Stomach smooth muscle (tissue), 2 donors: ENCODE data around the gene ZNF775.

Experiments
- H3K27ac ChIP-seq: one replicate; pipeline ENCODE4 v1.7.0; 2013; ENCODE audit warnings: mild to moderate bottlenecking, low read length, inconsistent platforms
- H3K27me3 ChIP-seq, 2 donors: one replicate each; pipeline ENCODE4 v1.7.0; 2013; ENCODE audit warnings: low read length in 2 of 2; ENCODE audit not compliant: insufficient read depth in 2 of 2, control insufficient read depth in 1 of 2
- H3K36me3 ChIP-seq, 2 donors: one replicate each; pipeline ENCODE4 v1.7.0; 2013; ENCODE audit warnings: low read length in 2 of 2; ENCODE audit not compliant: control insufficient read depth in 2 of 2, insufficient read depth in 2 of 2
- H3K4me1 ChIP-seq: one replicate; pipeline ENCODE4 v1.7.0; 2013; ENCODE audit warnings: low read length; ENCODE audit not compliant: control insufficient read depth, insufficient read depth
- H3K4me3 ChIP-seq, 2 donors: one replicate each; pipeline ENCODE4 v1.7.0; 2013; ENCODE audit warnings: low read length in 2 of 2
- H3K9ac ChIP-seq, 2 donors: one replicate each; pipeline ENCODE4 v1.7.0; 2013; ENCODE audit warnings: low read length in 2 of 2, mild to moderate bottlenecking in 1 of 2
- H3K9me3 ChIP-seq, 2 donors: one replicate each; pipeline ENCODE4 v1.7.0; 2013; ENCODE audit warnings: low read length in 2 of 2; ENCODE audit not compliant: control insufficient read depth in 2 of 2
- donor health status: healthy.
- donor health status: Pancreatic carcinoma.

ZNF775 gene

GRCh38 chr7:150369748-150370501 is 9.2 kb upstream of the ZNF775 start:
- Histone ChIP-seq H3K27ac (peak overlapping the region; percentile 82), H3K4me1 (peaks cover 19% of the 10 kb centered on the region), H3K9me3 (no peaks in the 10 kb centered on the region), H3K9ac (peak overlapping the region; percentile 90 to 93), H3K27me3 (no peaks in the 10 kb centered on the region), H3K36me3 (peaks cover 8 to 17% of the 10 kb centered on the region in 2 donors), H3K4me3 (peak overlapping the region; percentile 92 to 94)

- Histone ChIP-seq H3K9me3 (no peaks in the 10 kb centered on the region), H3K36me3 (peaks cover 8 to 17% of the 10 kb centered on the region in 2 donors), H3K9ac (peak overlapping the region in 1 of 2 donors; percentile 13), H3K27me3 (no peaks in the 10 kb centered on the region), H3K27ac (peak overlapping the region; percentile 82), H3K4me1 (peaks cover 19% of the 10 kb centered on the region), H3K4me3 (no peak overlapping the region)
Measured at GRCh38 chr7:150370612-150371071, 8.5 kb upstream of the ZNF775 start.

- Histone ChIP-seq H3K27ac (peak overlapping the region; percentile 82), H3K27me3 (no peaks in the 10 kb centered on the region), H3K36me3 (peaks cover 8 to 17% of the 10 kb centered on the region in 2 donors), H3K9me3 (no peaks in the 10 kb centered on the region), H3K9ac (no peak overlapping the region), H3K4me3 (no peak overlapping the region), H3K4me1 (peaks cover 19% of the 10 kb centered on the region)
Measured at GRCh38 chr7:150371131-150371995, 7.8 kb upstream of the ZNF775 start.

GRCh38 chr7:150371996-150372270 is 7.2 kb upstream of the ZNF775 start:
- Histone ChIP-seq H3K36me3 (peaks cover 8 to 17% of the 10 kb centered on the region in 2 donors), H3K9me3 (no peaks in the 10 kb centered on the region), H3K9ac (no peak overlapping the region), H3K27me3 (no peaks in the 10 kb centered on the region), H3K4me1 (peaks cover 19% of the 10 kb centered on the region), H3K27ac (no peak overlapping the region), H3K4me3 (no peak overlapping the region)

- H3K4me1 ChIP-seq = peaks cover 21% of the 10 kb centered on the region
- H3K27ac ChIP-seq = no peak overlapping the region
- H3K9me3 ChIP-seq = no peaks in the 10 kb centered on the region
- peaks cover 8 to 17% of the 10 kb centered on the region in 2 donors for H3K36me3 ChIP-seq
- H3K4me3 ChIP-seq = no peak overlapping the region
- no peaks in the 10 kb centered on the region for H3K27me3 ChIP-seq
- no peak overlapping the region for H3K9ac ChIP-seq
Measured at GRCh38 chr7:150372271-150373048, 6.7 kb upstream of the ZNF775 start.

- no peaks in the 10 kb centered on the region for H3K9me3 ChIP-seq
- H3K9ac ChIP-seq = peak overlapping the region in 1 of 2 donors; percentile 29
- H3K27me3 ChIP-seq = no peaks in the 10 kb centered on the region
- H3K4me3 ChIP-seq = no peak overlapping the region
- H3K4me1 ChIP-seq = peaks cover 25% of the 10 kb centered on the region
- H3K27ac ChIP-seq = no peak overlapping the region
- peaks cover 8 to 17% of the 10 kb centered on the region in 2 donors for H3K36me3 ChIP-seq
Measured at GRCh38 chr7:150373049-150373801, 5.9 kb upstream of the ZNF775 start.

- Histone ChIP-seq H3K4me1 (peaks cover 27% of the 10 kb centered on the region), H3K36me3 (peaks cover 8 to 17% of the 10 kb centered on the region in 2 donors), H3K27me3 (no peaks in the 10 kb centered on the region), H3K9me3 (no peaks in the 10 kb centered on the region), H3K9ac (peak overlapping the region in 1 of 2 donors; percentile 13), H3K27ac (no peak overlapping the region), H3K4me3 (no peak overlapping the region)
Measured at GRCh38 chr7:150374026-150374425, 5.1 kb upstream of the ZNF775 start.

GRCh38 chr7:150374472-150374871 is 4.7 kb upstream of the ZNF775 start:
- H3K27me3 ChIP-seq = no peaks in the 10 kb centered on the region
- no peak overlapping the region for H3K27ac ChIP-seq
- H3K9me3 ChIP-seq = no peaks in the 10 kb centered on the region
- no peak overlapping the region for H3K4me3 ChIP-seq
- H3K36me3 ChIP-seq = peaks cover 8 to 17% of the 10 kb centered on the region in 2 donors
- peaks cover 23% of the 10 kb centered on the region for H3K4me1 ChIP-seq
- no peak overlapping the region for H3K9ac ChIP-seq

- Histone ChIP-seq H3K4me3 (no peak overlapping the region), H3K9ac (no peak overlapping the region), H3K27me3 (no peaks in the 10 kb centered on the region), H3K36me3 (peaks cover 8 to 14% of the 10 kb centered on the region in 2 donors), H3K9me3 (no peaks in the 10 kb centered on the region), H3K27ac (peak overlapping the region; percentile 24), H3K4me1 (peaks cover 23% of the 10 kb centered on the region)
Measured at GRCh38 chr7:150375662-150376521, 3.2 kb upstream of the ZNF775 start.
